GM12878 (cell line): ENCODE results near the gene LIN7A. TPM values are rescaled to one million over a fixed set of nuclear protein-coding genes. Genes with fewer than 3 reads are reported as not detected.

ENCODE experiments used
- ATAC-seq: fragments of 200-7000 bp; cut with Tn5 transposase; 3 replicates; pipeline ENCODE4 v1.9.1; 2020; ENCODE audit warnings: mild to moderate bottlenecking, moderate library complexity
- BruUV-seq: library from RNA; stranded (reverse); fragments of 400-500 nt; replicated peaks from 2 replicates; lab custom pipeline; 2021; lab: Mats Ljungman, UMichigan
- CTCF ChIA-PET: fragments of 300-600 bp; sonication (Branson Sonifier 250); formaldehyde crosslinking; extraction: SDS; loops from one replicate; lab custom pipeline; 2021; ENCODE audit warnings: inconsistent platforms; lab: Yijun Ruan, JAX
- POLR2A ChIA-PET: fragments of 350-600 bp; formaldehyde crosslinking; extraction: SDS; loops from one replicate; lab custom pipeline; 2021; ENCODE audit warnings: inconsistent platforms; lab: Charles Lee
- RAD21 ChIA-PET: fragments of 300-600 bp; sonication (Branson Sonifier 250); formaldehyde crosslinking; loops from one replicate; lab custom pipeline; 2023; ENCODE audit warnings: antibody characterized with exemption; ENCODE audit not compliant: unreplicated experiment; lab: Charles Lee
- SMC1A ChIA-PET: fragments of 300-600 bp; sonication (Branson Sonifier 250); formaldehyde crosslinking; loops from one replicate; lab custom pipeline; 2023; ENCODE audit not compliant: unreplicated experiment, uncharacterized antibody; lab: Charles Lee
- DNase-seq: peaks from one replicate; pipeline ENCODE4 v3.0.0-alpha.2; 2011; ENCODE audit warnings: low read depth, low spot score
- FAIRE-seq: peaks from 3 replicates; lab custom pipeline; 2011; peaks lifted over from hg19 to GRCh38; lab: Jason Lieb, UNC
- H2AFZ ChIP-seq: 2 replicates; pipeline ENCODE4 v1.6.0; 2011; ENCODE audit warnings: low read depth, low read length, control low read depth; ENCODE audit not compliant: control insufficient read depth
- H3K27ac ChIP-seq: 2 replicates; pipeline ENCODE4 v1.5.1; 2011; ENCODE audit warnings: control low read depth; ENCODE audit not compliant: control insufficient read depth, insufficient read depth
- H3K27me3 ChIP-seq, 2 experiments: replicated peaks in 1 of 2; 2 replicates each; pipeline versions ENCODE4 v1.6.0 to v1.6.1; 2011; ENCODE audit warnings: low read length in 1 of 2; ENCODE audit not compliant: control insufficient read depth in 2 of 2, insufficient read depth in 2 of 2
- H3K36me3 ChIP-seq, 2 experiments: 2 replicates each; pipeline ENCODE4 v1.5.1; 2011; ENCODE audit warnings: low read length in 1 of 2; ENCODE audit not compliant: control insufficient read depth in 2 of 2, insufficient read depth in 2 of 2
- H3K4me1 ChIP-seq: 2 replicates; pipeline ENCODE4 v1.6.1; 2011; ENCODE audit warnings: mild to moderate bottlenecking, low read length, moderate library complexity, mixed read lengths; ENCODE audit not compliant: control insufficient read depth, insufficient read depth
- H3K4me2 ChIP-seq: 2 replicates; pipeline ENCODE4 v1.6.0; 2011; ENCODE audit warnings: control low read depth; ENCODE audit not compliant: control insufficient read depth, insufficient read depth
- H3K4me3 ChIP-seq: fragments of 200-600 bp; sonication (generic); 2 replicates; pipeline ENCODE4 v1.5.1; 2016
- H3K79me2 ChIP-seq: 2 replicates; pipeline ENCODE4 v1.6.0; 2011; ENCODE audit warnings: low read length; ENCODE audit not compliant: control insufficient read depth, insufficient read depth
- H3K9ac ChIP-seq: 2 replicates; pipeline ENCODE4 v1.8.0; 2011; ENCODE audit warnings: low read length, control low read depth, mixed read lengths; ENCODE audit not compliant: control insufficient read depth, insufficient read depth
- H3K9me3 ChIP-seq: replicated peaks from 3 replicates; pipeline ENCODE4 v1.5.1; 2011; ENCODE audit warnings: mild to moderate bottlenecking, low read length; ENCODE audit not compliant: control insufficient read depth, insufficient read depth
- H4K20me1 ChIP-seq: 2 replicates; pipeline ENCODE4 v1.6.0; 2011; ENCODE audit not compliant: control insufficient read depth, insufficient read depth
- CEBPB ChIP-seq, 2 experiments: fragments of 150-350 bp in 1 of 2; IDR thresholded peaks; 2 replicates each; pipeline ENCODE4 v1.6.1; 2012 to 2014; ENCODE audit warnings: low read depth in 2 of 2, low read length in 2 of 2, borderline replicate concordance in 1 of 2, inconsistent platforms in 1 of 2
- CHD2 ChIP-seq: IDR thresholded peaks from 2 replicates; pipeline ENCODE4 v1.6.1; 2011; ENCODE audit warnings: low read depth, low read length, improper control_type of control experiment, borderline replicate concordance
- EGR1 ChIP-seq, 2 experiments: IDR thresholded peaks; 1 replicate in 1 of 2; 2 replicates in 1 of 2; pipeline ENCODE4 v1.6.1; 2011 to 2012; ENCODE audit warnings: low read depth in 2 of 2, low read length in 2 of 2, borderline replicate concordance in 1 of 2, mild to moderate bottlenecking in 1 of 2, moderate library complexity in 1 of 2
- FOXM1 ChIP-seq: IDR thresholded peaks from 2 replicates; pipeline ENCODE4 v1.6.1; 2012; ENCODE audit warnings: low read depth, mild to moderate bottlenecking, inconsistent platforms, low read length, moderate library complexity
- IKZF2 ChIP-seq, 2 experiments: fragments of 450-650 bp; IDR thresholded peaks; 2 replicates each; pipeline ENCODE4 v1.6.1; 2017; ENCODE audit warnings: mild to moderate bottlenecking in 2 of 2, moderate library complexity in 2 of 2
- SIN3A ChIP-seq: IDR thresholded peaks from 2 replicates; pipeline ENCODE4 v1.6.1; 2012; ENCODE audit warnings: low read depth, low read length, improper control_type of control experiment
- SRF ChIP-seq, 2 experiments: IDR thresholded peaks; 2 replicates each; pipeline ENCODE4 v1.6.1; 2011; ENCODE audit warnings: low read depth in 2 of 2, low read length in 2 of 2, mild to moderate bottlenecking in 1 of 2, moderate library complexity in 1 of 2
- YY1 ChIP-seq: IDR thresholded peaks from 2 replicates; pipeline ENCODE4 v1.6.1; 2011; ENCODE audit warnings: low read depth, mild to moderate bottlenecking, low read length
- ZZZ3 ChIP-seq: IDR thresholded peaks from 2 replicates; pipeline ENCODE4 v1.6.1; 2011; ENCODE audit warnings: low read depth; ENCODE audit not compliant: control insufficient read depth, insufficient read length
- in situ Hi-C: fragments of 300-500 bp; cut with MboI; formaldehyde crosslinking; loops from 9 replicates; pipeline ENCODE4 v1.14.3; 2018; ENCODE audit warnings: mixed read lengths
- intact Hi-C: fragments of 100-400 bp; cut with micrococcal nuclease; formaldehyde crosslinking; loops from one replicate; pipeline ENCODE4 v1.14.2; 2022; ENCODE audit not compliant: unreplicated experiment
- polyA plus RNA-seq, 11 experiments: library from polyadenylated mRNA; depleted of rRNA in 4 of 11; unstranded in 6 of 11; stranded (reverse) in 5 of 11; fragments of >200 nt; fragmentation: Nextera tagmentation in 4 of 11; fragmentation: Illumina TruSeq in 1 of 11; extraction: Ambion mirVana in 4 of 11; extraction: Trizol in 1 of 11; gene quantifications; 1 replicate in 1 of 11; 2 replicates in 10 of 11; pipeline versions ENCODE4 v1.2.1 to v1.2.3, GENCODE V29; 2011 to 2016; ENCODE audit warnings: inconsistent platforms in 2 of 11, missing spikeins in 2 of 11, low read depth in 1 of 11
- total RNA-seq, 4 experiments: library from RNA; depleted of rRNA in 3 of 4; stranded (reverse); fragments of >200 nt in 3 of 4; fragmentation: Illumina TruSeq in 1 of 4; extraction: Trizol in 1 of 4; gene quantifications; 2 replicates each; pipeline versions ENCODE4 v1.2.1 to v1.2.3, GENCODE V29; 2013 to 2021
- TF ChIP-seq, protein P1 (sequence below): fragments of 450-650 bp; IDR thresholded peaks from 2 replicates; pipeline ENCODE4 v1.6.1; 2018; ENCODE audit warnings: borderline replicate concordance, mild to moderate bottlenecking; ENCODE audit not compliant: partially characterized antibody
- TF ChIP-seq, protein P2 (sequence below): IDR thresholded peaks from 2 replicates; pipeline ENCODE4 v1.6.1; 2012; ENCODE audit warnings: low read depth, low read length, improper control_type of control experiment
- TF ChIP-seq, protein P3 (sequence below): IDR thresholded peaks from 2 replicates; pipeline ENCODE4 v1.6.1; 2012; ENCODE audit warnings: improper control_type of control experiment, low read depth, low read length; ENCODE audit not compliant: insufficient replicate concordance
- TF ChIP-seq, protein P4 (sequence below): IDR thresholded peaks from 2 replicates; pipeline ENCODE4 v1.6.1; 2011; ENCODE audit warnings: borderline replicate concordance, low read depth, mild to moderate bottlenecking, moderate library complexity, mixed read lengths, low read length; ENCODE audit not compliant: insufficient read depth; ENCODE audit errors: extremely low read length

The LIN7A gene
- total and polyA plus RNA-seq, 10 of the 15 experiments (the other 5 are each of a cell fraction or from before 2014, with no cell fraction given), result 0.04 to 0.93 (median 0.35) TPM; not detected in 1

DNA sequence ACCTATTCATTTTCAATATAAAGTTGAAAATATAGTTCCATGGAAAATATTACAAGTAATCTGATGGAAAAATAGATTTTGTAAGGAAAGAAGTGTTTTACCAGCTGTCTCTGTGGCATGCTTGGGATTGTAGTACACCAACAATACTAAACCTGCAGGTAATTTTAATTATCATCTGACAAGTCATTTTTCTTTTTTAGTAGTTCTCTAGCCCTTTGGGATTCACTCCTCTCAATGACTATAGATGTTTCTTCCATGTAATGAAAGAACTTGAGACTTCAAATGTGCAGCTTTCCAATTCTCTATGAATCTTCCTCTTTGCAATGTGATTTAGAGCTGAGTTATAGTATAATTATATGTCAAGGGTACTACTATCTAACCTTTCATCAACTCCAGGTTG, 14.7 kb upstream of the LIN7A start:
- no peak for FAIRE-seq
- ATAC-seq, result no peak
- ChIA-PET SMC1A (interaction anchor here (0.5 kb wide), 1 partner anchor 86 kb away, joined by 3 read pairs; no protein-coding TSS in a partner anchor), POLR2A (no interaction called here), CTCF (no interaction called here), RAD21 (no interaction called here)
- Histone ChIP-seq H3K4me1 (no peaks in the 10 kb centered on the region), H3K9ac (no peak overlapping the region), H3K36me3 (no peaks in the 10 kb centered on the region), H3K4me3 (no peak overlapping the region), H3K27me3 (no peaks in the 10 kb centered on the region), H4K20me1 (no peaks in the 10 kb centered on the region), H3K27ac (no peak overlapping the region), H2AFZ (no peak overlapping the region), H3K9me3 (no peaks in the 10 kb centered on the region), H3K79me2 (no peaks in the 10 kb centered on the region), H3K4me2 (no peak overlapping the region)
- in situ Hi-C loops (no loop called here), intact Hi-C loops (no loop called here)
- no TSS peak for BruUV-seq
- no peak for DNase-seq
- TF ChIP-seq CEBPB (IDR thresholded peaks at IDR 0.05; ENCODE audit: borderline replicate concordance in 1 of 2, low read depth in 2 of 2, low read length in 2 of 2) (no peak), IKZF2 (IDR thresholded peaks at IDR 0.05) (no peak), ZZZ3 (no peak), FOXM1 (no peak), SRF (IDR thresholded peaks at IDR 0.05; ENCODE audit: low read depth in 2 of 2, low read length in 2 of 2) (no peak), SIN3A (no peak), CHD2 (no peak), YY1 (no peak), EGR1 (IDR thresholded peaks at IDR 0.05; ENCODE audit: borderline replicate concordance in 1 of 2, low read depth in 2 of 2, low read length in 2 of 2) (no peak)
- TF ChIP-seq, protein P1, sequence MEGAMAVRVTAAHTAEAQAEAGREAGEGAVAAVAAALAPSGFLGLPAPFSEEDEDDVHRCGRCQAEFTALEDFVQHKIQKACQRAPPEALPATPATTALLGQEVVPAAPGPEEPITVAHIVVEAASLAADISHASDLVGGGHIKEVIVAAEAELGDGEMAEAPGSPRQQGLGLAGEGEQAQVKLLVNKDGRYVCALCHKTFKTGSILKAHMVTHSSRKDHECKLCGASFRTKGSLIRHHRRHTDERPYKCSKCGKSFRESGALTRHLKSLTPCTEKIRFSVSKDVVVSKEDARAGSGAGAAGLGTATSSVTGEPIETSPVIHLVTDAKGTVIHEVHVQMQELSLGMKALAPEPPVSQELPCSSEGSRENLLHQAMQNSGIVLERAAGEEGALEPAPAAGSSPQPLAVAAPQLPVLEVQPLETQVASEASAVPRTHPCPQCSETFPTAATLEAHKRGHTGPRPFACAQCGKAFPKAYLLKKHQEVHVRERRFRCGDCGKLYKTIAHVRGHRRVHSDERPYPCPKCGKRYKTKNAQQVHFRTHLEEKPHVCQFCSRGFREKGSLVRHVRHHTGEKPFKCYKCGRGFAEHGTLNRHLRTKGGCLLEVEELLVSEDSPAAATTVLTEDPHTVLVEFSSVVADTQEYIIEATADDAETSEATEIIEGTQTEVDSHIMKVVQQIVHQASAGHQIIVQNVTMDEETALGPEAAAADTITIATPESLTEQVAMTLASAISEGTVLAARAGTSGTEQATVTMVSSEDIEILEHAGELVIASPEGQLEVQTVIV, result no peak
- TF ChIP-seq, protein P2, sequence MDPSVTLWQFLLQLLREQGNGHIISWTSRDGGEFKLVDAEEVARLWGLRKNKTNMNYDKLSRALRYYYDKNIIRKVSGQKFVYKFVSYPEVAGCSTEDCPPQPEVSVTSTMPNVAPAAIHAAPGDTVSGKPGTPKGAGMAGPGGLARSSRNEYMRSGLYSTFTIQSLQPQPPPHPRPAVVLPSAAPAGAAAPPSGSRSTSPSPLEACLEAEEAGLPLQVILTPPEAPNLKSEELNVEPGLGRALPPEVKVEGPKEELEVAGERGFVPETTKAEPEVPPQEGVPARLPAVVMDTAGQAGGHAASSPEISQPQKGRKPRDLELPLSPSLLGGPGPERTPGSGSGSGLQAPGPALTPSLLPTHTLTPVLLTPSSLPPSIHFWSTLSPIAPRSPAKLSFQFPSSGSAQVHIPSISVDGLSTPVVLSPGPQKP, result no peak
- TF ChIP-seq, protein P3, sequence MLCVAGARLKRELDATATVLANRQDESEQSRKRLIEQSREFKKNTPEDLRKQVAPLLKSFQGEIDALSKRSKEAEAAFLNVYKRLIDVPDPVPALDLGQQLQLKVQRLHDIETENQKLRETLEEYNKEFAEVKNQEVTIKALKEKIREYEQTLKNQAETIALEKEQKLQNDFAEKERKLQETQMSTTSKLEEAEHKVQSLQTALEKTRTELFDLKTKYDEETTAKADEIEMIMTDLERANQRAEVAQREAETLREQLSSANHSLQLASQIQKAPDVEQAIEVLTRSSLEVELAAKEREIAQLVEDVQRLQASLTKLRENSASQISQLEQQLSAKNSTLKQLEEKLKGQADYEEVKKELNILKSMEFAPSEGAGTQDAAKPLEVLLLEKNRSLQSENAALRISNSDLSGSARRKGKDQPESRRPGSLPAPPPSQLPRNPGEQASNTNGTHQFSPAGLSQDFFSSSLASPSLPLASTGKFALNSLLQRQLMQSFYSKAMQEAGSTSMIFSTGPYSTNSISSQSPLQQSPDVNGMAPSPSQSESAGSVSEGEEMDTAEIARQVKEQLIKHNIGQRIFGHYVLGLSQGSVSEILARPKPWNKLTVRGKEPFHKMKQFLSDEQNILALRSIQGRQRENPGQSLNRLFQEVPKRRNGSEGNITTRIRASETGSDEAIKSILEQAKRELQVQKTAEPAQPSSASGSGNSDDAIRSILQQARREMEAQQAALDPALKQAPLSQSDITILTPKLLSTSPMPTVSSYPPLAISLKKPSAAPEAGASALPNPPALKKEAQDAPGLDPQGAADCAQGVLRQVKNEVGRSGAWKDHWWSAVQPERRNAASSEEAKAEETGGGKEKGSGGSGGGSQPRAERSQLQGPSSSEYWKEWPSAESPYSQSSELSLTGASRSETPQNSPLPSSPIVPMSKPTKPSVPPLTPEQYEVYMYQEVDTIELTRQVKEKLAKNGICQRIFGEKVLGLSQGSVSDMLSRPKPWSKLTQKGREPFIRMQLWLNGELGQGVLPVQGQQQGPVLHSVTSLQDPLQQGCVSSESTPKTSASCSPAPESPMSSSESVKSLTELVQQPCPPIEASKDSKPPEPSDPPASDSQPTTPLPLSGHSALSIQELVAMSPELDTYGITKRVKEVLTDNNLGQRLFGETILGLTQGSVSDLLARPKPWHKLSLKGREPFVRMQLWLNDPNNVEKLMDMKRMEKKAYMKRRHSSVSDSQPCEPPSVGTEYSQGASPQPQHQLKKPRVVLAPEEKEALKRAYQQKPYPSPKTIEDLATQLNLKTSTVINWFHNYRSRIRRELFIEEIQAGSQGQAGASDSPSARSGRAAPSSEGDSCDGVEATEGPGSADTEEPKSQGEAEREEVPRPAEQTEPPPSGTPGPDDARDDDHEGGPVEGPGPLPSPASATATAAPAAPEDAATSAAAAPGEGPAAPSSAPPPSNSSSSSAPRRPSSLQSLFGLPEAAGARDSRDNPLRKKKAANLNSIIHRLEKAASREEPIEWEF, result no peak
- TF ChIP-seq, protein P4, sequence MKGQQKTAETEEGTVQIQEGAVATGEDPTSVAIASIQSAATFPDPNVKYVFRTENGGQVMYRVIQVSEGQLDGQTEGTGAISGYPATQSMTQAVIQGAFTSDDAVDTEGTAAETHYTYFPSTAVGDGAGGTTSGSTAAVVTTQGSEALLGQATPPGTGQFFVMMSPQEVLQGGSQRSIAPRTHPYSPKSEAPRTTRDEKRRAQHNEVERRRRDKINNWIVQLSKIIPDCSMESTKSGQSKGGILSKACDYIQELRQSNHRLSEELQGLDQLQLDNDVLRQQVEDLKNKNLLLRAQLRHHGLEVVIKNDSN, result no peak
